Measurements from ENCODE around the gene SCYGR5.

SCYGR5 gene

GRCh38 chr2:227710986-227711385 is 44.4 kb downstream of the SCYGR5 start:
- no peaks in the 10 kb centered on the region for H3K36me3 ChIP-seq (ENCODE audit: insufficient read depth, low read length)
- H3K27me3 ChIP-seq (ENCODE audit: insufficient read depth, low read length): no peaks in the 10 kb centered on the region
- H3K27ac ChIP-seq (ENCODE audit: low read depth, low read length): no peak overlapping the region
- no peaks in the 10 kb centered on the region for H3K79me2 ChIP-seq (ENCODE audit: control insufficient read depth, insufficient read depth, low read length, unreplicated experiment)
- no peak overlapping the region for H3K4me3 ChIP-seq (ENCODE audit: low read depth, low read length)
- H3K4me1 ChIP-seq (ENCODE audit: control insufficient read depth, insufficient read depth, low read length, unreplicated experiment): no peaks in the 10 kb centered on the region
- no peak overlapping the region for H2AFZ ChIP-seq (ENCODE audit: low read length, unreplicated experiment)

DNA sequence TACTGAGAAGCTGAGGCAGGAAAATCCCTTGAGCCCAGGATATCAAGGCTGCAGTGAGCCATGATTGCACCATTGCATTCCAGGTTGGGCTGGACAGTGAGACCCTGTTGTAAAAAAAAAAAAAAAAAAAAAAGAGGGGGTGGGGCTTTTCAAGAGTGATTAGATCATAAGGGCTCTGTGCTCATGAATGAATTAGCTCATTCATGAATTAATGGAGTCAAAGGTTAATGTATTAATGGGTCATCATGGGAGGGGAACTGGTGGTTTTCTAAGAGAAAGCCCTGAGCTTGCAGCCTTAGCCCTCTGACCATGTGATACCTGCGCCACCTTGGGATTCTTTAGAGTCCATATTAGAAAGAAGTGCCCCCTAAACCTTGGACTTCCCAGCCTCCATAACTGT is 46.7 kb downstream of the SCYGR5 start:
- Histone ChIP-seq H3K4me1 (ENCODE audit: control insufficient read depth, insufficient read depth, low read length, unreplicated experiment) (no peaks in the 10 kb centered on the region), H3K79me2 (ENCODE audit: control insufficient read depth, insufficient read depth, low read length, unreplicated experiment) (no peaks in the 10 kb centered on the region), H3K36me3 (ENCODE audit: insufficient read depth, low read length) (no peaks in the 10 kb centered on the region), H3K27ac (ENCODE audit: low read depth, low read length) (no peak overlapping the region), H2AFZ (ENCODE audit: low read length, unreplicated experiment) (no peak overlapping the region), H3K4me3 (ENCODE audit: low read depth, low read length) (no peak overlapping the region), H3K27me3 (ENCODE audit: insufficient read depth, low read length) (no peaks in the 10 kb centered on the region)

GRCh38 chr2:227716501-227716900 is 49.9 kb downstream of the SCYGR5 start:
- H3K27ac ChIP-seq (ENCODE audit: low read depth, low read length): no peak overlapping the region
- H3K27me3 ChIP-seq (ENCODE audit: insufficient read depth, low read length): no peaks in the 10 kb centered on the region
- no peak overlapping the region for H3K4me3 ChIP-seq (ENCODE audit: low read depth, low read length)
- no peaks in the 10 kb centered on the region for H3K36me3 ChIP-seq (ENCODE audit: insufficient read depth, low read length)
- H3K79me2 ChIP-seq (ENCODE audit: control insufficient read depth, insufficient read depth, low read length, unreplicated experiment): no peaks in the 10 kb centered on the region
- H3K4me1 ChIP-seq (ENCODE audit: control insufficient read depth, insufficient read depth, low read length, unreplicated experiment): no peaks in the 10 kb centered on the region
- no peak overlapping the region for H2AFZ ChIP-seq (ENCODE audit: low read length, unreplicated experiment)
